C4-2B (cell line): ENCODE results near the gene CPLX1.

Experiments
- H3K27ac ChIP-seq: fragments of 450-650 bp; 2 replicates; pipeline ENCODE4 v1.5.1; 2017
- ZFX ChIP-seq: fragments of 450-650 bp; IDR thresholded peaks from 2 replicates; pipeline ENCODE4 v1.6.1; 2017
- TF ChIP-seq, protein P1 (sequence below): fragments of 450-650 bp; conservative IDR thresholded peaks from 2 replicates; pipeline ENCODE4 v1.5.1; 2017; ENCODE audit warnings: mild to moderate bottlenecking

Gene CPLX1

DNA sequence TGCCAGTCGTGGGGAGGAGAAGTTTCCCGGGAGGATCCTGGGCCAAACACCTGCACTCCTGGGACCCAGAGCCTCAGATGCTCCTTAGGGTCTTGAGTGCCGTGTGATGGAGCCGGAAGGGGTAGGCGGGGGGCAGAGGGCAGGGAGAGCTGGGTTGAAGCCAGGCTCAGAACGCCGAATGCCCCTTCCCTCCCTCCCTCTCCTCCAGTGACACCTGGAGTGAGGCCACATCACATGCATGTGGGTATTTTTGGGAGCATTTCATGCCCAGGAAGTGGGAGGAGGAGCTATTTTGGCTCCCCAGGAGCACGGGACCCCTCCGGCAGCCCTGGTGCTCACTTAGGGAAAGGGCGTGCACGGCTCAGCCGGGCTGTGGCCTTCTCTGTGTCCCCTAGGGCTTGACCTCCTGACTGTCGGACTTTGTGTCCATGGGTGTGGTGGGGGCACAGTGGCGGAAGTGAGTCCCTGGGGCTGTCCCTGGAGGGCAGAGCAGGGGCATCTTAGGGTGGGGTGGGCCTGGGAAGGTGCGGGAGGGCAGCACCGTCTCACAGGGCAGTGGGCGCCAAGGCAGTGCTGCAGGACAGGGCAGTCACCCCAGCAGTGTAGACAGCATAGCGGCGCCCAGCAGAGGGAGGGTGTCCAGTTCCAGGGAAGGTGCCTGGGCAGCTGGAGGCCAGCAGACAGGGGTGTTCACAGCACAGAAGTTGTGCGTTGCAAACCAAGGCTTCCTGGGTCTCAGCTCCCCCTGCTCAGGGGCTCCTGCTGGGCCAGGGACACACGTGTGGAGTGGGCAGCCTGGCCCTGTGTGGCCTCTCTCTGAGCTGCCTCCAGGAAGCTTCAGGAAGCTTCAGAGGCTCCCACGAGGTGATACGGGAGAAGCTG lies 4.9 kb upstream of the CPLX1 start:
- no peak overlapping the region for H3K27ac ChIP-seq
- no peak for TF ChIP-seq ZFX
- TF ChIP-seq, protein P1, sequence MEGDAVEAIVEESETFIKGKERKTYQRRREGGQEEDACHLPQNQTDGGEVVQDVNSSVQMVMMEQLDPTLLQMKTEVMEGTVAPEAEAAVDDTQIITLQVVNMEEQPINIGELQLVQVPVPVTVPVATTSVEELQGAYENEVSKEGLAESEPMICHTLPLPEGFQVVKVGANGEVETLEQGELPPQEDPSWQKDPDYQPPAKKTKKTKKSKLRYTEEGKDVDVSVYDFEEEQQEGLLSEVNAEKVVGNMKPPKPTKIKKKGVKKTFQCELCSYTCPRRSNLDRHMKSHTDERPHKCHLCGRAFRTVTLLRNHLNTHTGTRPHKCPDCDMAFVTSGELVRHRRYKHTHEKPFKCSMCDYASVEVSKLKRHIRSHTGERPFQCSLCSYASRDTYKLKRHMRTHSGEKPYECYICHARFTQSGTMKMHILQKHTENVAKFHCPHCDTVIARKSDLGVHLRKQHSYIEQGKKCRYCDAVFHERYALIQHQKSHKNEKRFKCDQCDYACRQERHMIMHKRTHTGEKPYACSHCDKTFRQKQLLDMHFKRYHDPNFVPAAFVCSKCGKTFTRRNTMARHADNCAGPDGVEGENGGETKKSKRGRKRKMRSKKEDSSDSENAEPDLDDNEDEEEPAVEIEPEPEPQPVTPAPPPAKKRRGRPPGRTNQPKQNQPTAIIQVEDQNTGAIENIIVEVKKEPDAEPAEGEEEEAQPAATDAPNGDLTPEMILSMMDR, result no peak

DNA sequence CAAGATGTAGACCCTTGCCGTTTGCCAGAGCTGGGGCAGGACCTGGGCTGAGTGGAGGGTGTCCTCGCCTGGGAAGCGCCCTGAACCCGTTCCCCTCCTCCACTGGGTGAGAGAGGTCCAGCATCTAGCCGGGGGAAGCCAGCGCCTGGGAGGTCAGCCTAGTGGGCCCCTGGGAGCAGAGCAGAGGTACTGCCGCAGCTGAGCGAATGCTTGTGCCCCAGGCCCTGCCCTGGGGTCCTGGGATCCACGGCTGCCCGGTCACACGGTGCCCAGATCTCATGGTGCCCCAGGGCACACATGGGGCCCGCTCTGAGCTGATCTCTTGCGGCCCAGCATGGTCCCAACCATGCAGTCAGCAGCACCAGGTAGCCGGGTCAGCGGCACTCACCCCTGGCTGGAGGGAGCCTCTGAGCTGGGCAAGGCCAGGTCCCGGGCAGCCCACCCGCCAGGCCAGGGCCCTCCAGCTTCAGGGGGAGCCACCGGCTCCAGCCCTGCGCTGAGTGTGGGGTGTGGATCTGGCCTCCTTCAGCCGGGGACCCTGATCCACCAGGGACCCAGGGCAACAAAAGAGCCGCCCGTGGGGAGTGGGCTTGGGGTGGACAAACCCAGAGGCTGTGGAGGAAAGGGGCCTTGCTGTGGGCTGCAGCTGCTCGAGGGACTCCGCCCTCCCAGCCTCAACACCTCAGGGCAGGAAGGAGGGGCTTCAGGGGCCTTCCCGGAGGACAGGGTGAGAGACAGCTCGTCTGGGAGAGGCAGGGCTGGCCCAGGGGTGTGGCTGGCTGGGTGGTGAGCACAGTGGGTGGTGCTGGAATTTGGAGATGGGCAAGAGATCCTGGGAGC lies 4.1 kb upstream of the CPLX1 start:
- no peak overlapping the region for H3K27ac ChIP-seq
- no peak for TF ChIP-seq ZFX
- TF ChIP-seq, protein P1, result no peak

DNA sequence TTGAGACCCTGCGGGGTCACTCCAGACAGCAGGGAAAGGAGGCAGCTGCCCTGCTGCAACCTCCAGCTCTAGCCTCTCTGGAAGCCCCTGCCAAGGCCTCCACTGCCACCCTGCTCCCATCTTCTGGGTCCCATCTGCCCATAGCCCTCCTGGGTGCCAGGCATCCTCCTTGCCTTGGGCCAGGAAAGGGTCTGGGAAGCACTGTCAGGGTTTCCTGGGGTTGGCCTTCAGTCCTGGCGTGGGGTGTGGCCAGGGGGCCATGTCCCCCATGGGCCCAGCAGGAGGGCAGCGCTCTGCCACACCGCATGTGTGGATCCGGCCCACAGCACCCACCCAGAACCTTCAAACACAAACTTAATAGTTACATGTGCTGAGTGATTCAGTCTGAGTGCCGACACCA lies 3.4 kb upstream of the CPLX1 start:
- H3K27ac ChIP-seq, result no peak overlapping the region
- TF ChIP-seq, protein P1, result no peak
- TF ChIP-seq ZFX, result no peak

DNA sequence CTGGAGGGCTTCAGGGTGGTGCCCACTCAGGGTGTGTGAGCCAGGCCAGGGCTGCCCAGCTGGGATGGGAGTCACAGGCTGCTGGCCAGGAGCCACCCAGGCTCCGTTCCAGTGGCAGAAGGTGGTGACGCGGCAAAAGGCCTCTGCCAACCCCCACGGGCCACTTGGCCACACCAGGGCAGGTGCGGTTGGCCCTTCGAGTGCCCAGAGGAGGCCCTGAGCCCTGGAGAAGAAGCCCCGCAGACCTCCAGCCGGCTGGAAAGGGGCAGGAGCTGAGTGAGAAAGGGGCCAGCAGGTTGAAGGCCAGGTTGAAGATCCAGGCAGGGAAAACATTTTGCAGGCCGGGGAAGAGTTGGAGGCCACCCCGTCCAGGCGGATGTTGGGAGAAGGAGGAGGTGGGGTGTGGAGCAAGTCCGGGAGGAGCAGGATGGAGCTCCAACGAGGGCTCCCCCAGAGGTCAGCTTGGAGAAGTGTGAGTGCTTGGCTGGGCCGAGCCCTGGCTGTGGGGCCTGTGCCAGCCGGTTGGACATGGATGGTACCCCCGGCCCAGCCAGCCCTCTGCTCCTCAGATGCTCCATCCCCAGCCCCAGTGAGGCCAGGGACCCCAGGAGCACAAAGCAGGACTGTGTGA lies 2.8 kb upstream of the CPLX1 start:
- no peak for TF ChIP-seq ZFX
- TF ChIP-seq, protein P1, result no peak

DNA sequence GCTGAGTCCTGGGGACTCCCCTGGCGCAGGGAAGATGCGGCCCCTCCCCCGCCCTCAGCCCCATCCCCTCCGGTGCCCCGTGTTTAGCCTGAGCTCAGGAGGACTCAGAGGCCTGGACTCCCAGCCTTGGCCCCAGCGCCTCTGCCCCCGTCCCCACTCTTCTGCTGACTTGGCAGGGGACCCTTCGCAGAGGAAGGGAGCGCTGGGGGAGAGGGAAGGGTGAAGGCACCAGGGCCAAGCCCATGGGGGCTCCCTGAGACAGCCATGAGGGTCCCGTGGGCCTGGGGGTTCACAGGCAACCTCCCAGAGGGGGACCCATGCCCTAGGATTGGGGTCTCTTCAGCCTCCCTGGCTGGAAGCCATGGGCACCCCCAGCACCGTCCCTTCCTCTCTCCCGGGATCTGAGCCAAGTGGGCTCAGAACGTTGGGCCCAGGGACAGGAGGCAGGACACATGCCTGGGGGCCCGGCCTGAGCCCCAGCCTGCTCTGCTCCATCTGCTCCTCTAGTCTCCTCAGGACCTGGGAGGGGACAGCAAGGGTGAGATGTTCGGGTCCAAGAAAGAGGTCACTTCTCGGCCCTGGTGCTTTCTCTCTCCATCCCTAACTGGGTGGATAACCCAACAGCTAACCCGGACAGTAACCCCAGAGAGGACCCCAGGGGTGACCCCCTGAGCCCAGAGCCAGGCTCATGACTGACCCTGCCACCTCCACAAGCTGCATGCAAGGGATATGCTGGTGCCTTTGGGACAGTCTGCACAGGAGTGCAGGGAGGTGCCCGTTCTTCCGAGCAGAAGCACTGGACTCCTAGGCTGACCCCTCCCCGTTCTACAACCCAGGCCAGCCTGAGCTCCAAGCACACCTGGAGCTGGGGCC lies 1.5 kb upstream of the CPLX1 start:
- no peak overlapping the region for H3K27ac ChIP-seq
- TF ChIP-seq, protein P1, result no peak
- TF ChIP-seq ZFX, result no peak

More for the DNA sequence above, 2.8 kb upstream of the CPLX1 start:
- H3K27ac ChIP-seq, result no peak overlapping the region

DNA sequence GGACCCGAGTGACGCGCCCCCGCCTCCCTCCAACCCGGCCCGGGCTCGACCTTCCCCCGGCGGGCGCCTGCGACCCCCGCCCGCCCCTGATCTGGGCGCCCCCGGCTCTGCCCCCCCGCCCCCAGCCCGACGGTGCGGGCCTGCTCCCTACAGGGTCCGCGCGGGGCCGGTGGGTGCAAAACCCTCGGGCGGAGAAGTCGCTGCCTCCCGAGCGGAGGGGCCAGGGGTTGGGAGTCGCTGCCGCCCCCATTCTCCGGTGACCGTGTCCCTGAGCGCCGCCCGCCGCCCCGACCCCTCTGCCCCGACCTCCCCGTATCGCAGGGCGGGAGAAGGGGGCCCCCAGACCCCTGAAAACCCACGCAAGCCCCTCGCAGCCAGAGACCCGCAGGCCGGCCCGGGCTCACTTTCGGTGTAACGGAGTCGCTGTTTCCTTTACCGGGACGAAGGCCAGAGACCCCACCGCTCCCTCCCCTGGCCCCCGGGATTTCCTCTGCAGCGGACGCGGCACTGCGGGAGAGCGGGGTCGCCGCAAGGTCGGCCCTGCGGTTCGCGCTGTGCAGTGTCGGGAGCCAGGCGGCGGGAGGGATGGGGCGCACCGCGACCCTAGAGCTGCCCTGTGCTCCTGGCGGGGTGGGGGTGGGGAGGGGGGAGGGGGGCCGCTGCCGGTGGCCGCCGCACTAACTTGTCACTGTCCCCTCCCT lies 729 bp upstream of the CPLX1 start:
- TF ChIP-seq, protein P1, result no peak
- TF ChIP-seq ZFX, result no peak
- H3K27ac ChIP-seq, result no peak overlapping the region
